Fibroblast of mammary gland (primary cell): ENCODE data around the gene GRM3.

Source experiments
- DNase-seq: peaks from one replicate; pipeline ENCODE4 v3.0.0-alpha.2; 2010; ENCODE audit warnings: low read depth
- H3K4me3 ChIP-seq: 2 replicates; pipeline ENCODE4 v1.5.1; 2011; ENCODE audit warnings: low read depth, mild to moderate bottlenecking, low read length, moderate library complexity; ENCODE audit not compliant: control insufficient read depth
- TF ChIP-seq, protein P1 (sequence below): conservative IDR thresholded peaks from 2 replicates; pipeline ENCODE4 v1.5.1; 2011; ENCODE audit warnings: low read depth, low read length, inconsistent platforms; ENCODE audit not compliant: control insufficient read depth, insufficient read depth

The GRM3 gene

DNA sequence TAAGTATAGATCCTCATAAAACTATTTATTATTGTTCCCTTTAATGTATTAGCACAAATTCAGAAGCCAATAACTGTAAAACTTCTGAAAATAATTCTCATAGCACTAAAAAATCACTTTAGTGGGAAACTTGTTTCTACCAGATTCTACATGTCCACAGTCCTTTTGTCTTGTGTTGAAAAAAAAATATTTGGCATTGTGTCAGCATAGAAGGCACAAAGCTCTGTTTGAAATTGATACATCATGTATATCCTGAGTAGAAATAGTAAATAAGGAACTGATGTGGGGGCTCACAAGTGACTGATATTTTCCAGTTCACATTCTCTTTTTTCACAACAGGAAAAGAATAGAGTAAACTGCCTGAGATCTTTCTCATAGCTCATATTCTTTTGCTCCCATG, 134.6 kb downstream of the GRM3 start:
- DNase-seq, result no peak
- no peak overlapping the region for H3K4me3 ChIP-seq
- TF ChIP-seq, protein P1, sequence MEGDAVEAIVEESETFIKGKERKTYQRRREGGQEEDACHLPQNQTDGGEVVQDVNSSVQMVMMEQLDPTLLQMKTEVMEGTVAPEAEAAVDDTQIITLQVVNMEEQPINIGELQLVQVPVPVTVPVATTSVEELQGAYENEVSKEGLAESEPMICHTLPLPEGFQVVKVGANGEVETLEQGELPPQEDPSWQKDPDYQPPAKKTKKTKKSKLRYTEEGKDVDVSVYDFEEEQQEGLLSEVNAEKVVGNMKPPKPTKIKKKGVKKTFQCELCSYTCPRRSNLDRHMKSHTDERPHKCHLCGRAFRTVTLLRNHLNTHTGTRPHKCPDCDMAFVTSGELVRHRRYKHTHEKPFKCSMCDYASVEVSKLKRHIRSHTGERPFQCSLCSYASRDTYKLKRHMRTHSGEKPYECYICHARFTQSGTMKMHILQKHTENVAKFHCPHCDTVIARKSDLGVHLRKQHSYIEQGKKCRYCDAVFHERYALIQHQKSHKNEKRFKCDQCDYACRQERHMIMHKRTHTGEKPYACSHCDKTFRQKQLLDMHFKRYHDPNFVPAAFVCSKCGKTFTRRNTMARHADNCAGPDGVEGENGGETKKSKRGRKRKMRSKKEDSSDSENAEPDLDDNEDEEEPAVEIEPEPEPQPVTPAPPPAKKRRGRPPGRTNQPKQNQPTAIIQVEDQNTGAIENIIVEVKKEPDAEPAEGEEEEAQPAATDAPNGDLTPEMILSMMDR, result no peak

DNA sequence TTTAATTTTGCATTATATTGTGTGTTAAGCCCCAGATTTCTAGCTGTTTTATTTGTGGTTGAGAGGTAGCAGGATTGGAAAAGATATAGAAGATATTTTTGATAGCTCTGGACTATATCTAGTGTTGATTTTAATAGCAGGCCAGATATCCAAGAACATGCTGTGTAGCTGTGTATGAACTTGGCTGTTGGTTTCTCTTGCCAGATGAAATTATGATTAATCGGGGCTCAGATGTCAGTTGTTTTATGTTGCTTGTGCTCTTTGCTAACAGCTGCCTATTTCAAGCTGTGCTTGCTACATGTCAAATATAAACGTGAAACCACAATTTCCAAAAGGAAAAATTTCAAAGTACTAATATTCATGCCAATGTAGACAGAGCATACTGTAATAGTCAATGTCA, 141.1 kb downstream of the GRM3 start:
- TF ChIP-seq, protein P1, result no peak
- no peak for DNase-seq
- H3K4me3 ChIP-seq, result no peak overlapping the region

DNA sequence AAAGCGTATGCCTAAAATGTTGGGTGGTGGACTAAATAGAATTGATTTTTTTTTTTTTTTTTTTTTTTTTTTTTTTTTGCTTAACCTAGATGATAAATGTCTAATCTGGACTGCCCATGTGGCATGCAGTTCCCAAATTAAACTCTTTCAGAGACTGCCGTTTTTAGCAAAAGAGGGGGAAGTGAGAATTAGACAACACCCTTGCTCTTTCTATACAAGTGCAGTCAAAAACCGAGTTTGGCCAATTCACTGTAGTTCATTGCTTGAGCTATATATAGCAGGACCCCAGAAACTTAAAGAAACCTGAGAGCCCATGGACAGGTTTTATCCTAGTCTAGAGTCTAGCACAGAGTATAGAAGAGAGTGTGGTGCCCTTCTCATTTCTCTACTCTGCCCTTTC, 141.9 kb downstream of the GRM3 start:
- DNase-seq, result no peak
- TF ChIP-seq, protein P1, result no peak
- no peak overlapping the region for H3K4me3 ChIP-seq

DNA sequence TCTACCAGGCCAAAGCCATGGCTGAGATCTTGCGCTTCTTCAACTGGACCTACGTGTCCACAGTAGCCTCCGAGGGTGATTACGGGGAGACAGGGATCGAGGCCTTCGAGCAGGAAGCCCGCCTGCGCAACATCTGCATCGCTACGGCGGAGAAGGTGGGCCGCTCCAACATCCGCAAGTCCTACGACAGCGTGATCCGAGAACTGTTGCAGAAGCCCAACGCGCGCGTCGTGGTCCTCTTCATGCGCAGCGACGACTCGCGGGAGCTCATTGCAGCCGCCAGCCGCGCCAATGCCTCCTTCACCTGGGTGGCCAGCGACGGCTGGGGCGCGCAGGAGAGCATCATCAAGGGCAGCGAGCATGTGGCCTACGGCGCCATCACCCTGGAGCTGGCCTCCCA, 142.7 kb downstream of the GRM3 start:
- TF ChIP-seq, protein P1, result no peak
- no peak for DNase-seq
- H3K4me3 ChIP-seq, result no peak overlapping the region

DNA sequence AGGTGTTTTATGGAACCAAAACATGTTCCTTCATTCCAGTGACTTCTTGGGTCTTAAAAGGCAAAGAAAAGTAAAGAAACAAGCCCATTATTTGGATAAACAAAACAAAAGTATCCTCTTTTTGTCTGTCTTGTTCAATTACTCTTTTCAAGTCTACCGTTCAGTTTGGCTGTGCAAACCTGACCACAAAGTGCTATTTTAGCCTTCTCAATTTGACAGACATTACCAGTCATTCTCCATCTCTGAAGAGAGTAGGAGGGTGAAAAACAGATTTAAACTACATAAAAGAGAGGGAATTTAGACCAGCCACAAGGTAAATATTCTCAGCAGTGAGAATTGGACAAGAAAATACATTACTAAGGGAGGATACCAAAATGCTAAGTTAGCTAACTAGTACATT, 145.2 kb downstream of the GRM3 start:
- TF ChIP-seq, protein P1, result no peak
- H3K4me3 ChIP-seq, result no peak overlapping the region
- no peak for DNase-seq

DNA sequence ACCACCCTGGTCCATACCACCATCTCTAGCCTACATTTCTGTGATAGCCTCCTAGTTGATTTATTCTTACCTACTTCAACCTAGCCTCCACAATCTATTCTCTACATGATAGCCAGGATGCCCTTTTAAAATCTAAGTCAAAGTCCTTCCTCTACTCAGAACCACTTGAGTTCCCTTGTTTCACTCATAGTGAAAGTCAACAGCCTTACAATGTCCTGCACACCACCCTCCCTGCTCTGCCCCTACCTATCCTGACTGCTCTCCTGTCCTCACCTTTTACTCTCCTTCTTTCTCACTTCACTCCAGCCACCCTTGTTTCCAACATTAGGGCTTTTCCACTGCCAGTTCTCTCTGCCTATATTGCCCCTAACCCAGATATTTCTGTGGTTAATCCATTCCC, 146.7 kb downstream of the GRM3 start:
- TF ChIP-seq, protein P1, result no peak
- H3K4me3 ChIP-seq, result no peak overlapping the region
- no peak for DNase-seq

DNA sequence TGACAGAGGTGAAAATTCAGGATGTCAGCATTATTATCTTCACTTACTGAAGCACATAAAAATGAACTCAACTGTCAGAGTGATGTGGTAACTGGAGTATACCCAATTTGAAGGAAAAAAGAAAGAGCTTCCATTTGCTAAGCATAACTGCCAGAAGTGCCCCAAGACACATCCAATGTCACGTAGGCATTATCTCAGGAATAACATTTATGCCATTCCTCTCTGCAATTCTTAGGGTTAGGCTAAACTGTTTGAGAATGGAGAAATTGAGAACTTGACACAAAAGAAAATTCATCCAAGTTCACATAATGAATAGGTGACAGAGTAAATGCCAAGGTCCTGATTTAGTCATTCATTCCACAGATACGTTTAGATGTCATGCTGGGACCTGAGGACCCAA, 148.6 kb downstream of the GRM3 start:
- no peak for DNase-seq
- TF ChIP-seq, protein P1, result no peak
- no peak overlapping the region for H3K4me3 ChIP-seq
